Naive thymus-derived CD4-positive, alpha-beta T cell (primary cell): ENCODE results near the gene LMBR1. TPM values are rescaled to one million over a fixed set of nuclear protein-coding genes. Genes with fewer than 3 reads are reported as not detected.
"Not testable (repeated sequence)": the region's sequence is repeated elsewhere in the genome, so short reads cannot be mapped to it uniquely, and the experiment has no call there.

Experiments
- ATAC-seq: fragments of 150-1000 bp; cut with Tn5 transposase; 2 replicates; pipeline ENCODE4 v1.10.0; 2021; ENCODE audit warnings: mild to moderate bottlenecking, moderate library complexity
- CTCF ChIA-PET: fragments of 350-600 bp; sonication (Branson Sonifier 250); formaldehyde crosslinking; loops from one replicate; lab custom pipeline; 2021; ENCODE audit warnings: antibody characterized with exemption; lab: Charles Lee
- POLR2A ChIA-PET: fragments of 350-600 bp; sonication (Branson Sonifier 250); formaldehyde crosslinking; loops from one replicate; lab custom pipeline; 2021; ENCODE audit warnings: antibody characterized with exemption, inconsistent platforms; lab: Charles Lee
- DNase-seq, 9 donors: peaks; one replicate each; pipeline versions ENCODE4 v3.0.0 to v3.0.0-alpha.2; 2020 to 2022; ENCODE audit warnings: mixed read lengths in 1 of 9
- H3K27ac ChIP-seq: one replicate; pipeline ENCODE4 v1.7.0; 2013; ENCODE audit warnings: mild to moderate bottlenecking, low read depth, low read length, moderate library complexity
- H3K27me3 ChIP-seq, 2 donors: one replicate each; pipeline ENCODE4 v1.7.0; 2013; ENCODE audit warnings: low read length in 2 of 2, mild to moderate bottlenecking in 2 of 2, moderate library complexity in 2 of 2; ENCODE audit not compliant: control insufficient read depth in 2 of 2, insufficient read depth in 2 of 2
- H3K36me3 ChIP-seq, 3 experiments: 1 replicate in 2 of 3; 2 replicates in 1 of 3; pipeline ENCODE4 v1.7.0; 2013; ENCODE audit warnings: low read length in 3 of 3, mild to moderate bottlenecking in 3 of 3, moderate library complexity in 1 of 3; ENCODE audit not compliant: insufficient read depth in 3 of 3, control insufficient read depth in 2 of 3
- H3K4me1 ChIP-seq, 2 donors: one replicate each; pipeline ENCODE4 v1.7.0; 2013; ENCODE audit warnings: low read length in 2 of 2, mild to moderate bottlenecking in 2 of 2, moderate library complexity in 1 of 2; ENCODE audit not compliant: control insufficient read depth in 2 of 2, insufficient read depth in 2 of 2
- H3K4me3 ChIP-seq: 2 replicates; pipeline ENCODE4 v1.7.0; 2013; ENCODE audit warnings: mild to moderate bottlenecking, low read length
- H3K9me3 ChIP-seq, 3 experiments: 1 replicate in 2 of 3; 2 replicates in 1 of 3; pipeline ENCODE4 v1.7.0; 2013; ENCODE audit warnings: low read length in 3 of 3; ENCODE audit not compliant: control insufficient read depth in 2 of 3
- H3K27ac Mint-ChIP-seq, 9 donors: one replicate each; pipeline ENCODE4 v1.8.0; 2020 to 2022; ENCODE audit warnings: mixed read lengths in 9 of 9, mild to moderate bottlenecking in 8 of 9, moderate library complexity in 5 of 9, inconsistent platforms in 2 of 9
- H3K27me3 Mint-ChIP-seq, 5 donors: one replicate each; pipeline ENCODE4 v1.8.0; 2021 to 2022; ENCODE audit warnings: mixed read lengths in 5 of 5, mild to moderate bottlenecking in 1 of 5
- H3K36me3 Mint-ChIP-seq, 5 donors: one replicate each; pipeline ENCODE4 v1.8.0; 2020 to 2022; ENCODE audit warnings: mixed read lengths in 5 of 5, mild to moderate bottlenecking in 3 of 5, inconsistent platforms in 1 of 5
- H3K4me1 Mint-ChIP-seq, 7 donors: one replicate each; pipeline ENCODE4 v1.8.0; 2020 to 2022; ENCODE audit warnings: mixed read lengths in 7 of 7, mild to moderate bottlenecking in 3 of 7, inconsistent platforms in 1 of 7
- H3K4me3 Mint-ChIP-seq, 10 donors: one replicate each; pipeline ENCODE4 v1.8.0; 2020 to 2022; ENCODE audit warnings: mild to moderate bottlenecking in 10 of 10, mixed read lengths in 10 of 10, moderate library complexity in 6 of 10, inconsistent platforms in 2 of 10
- H3K9me3 Mint-ChIP-seq, 11 donors: one replicate each; pipeline ENCODE4 v1.8.0; 2020 to 2022; ENCODE audit warnings: mixed read lengths in 11 of 11, mild to moderate bottlenecking in 4 of 11, inconsistent platforms in 1 of 11, moderate library complexity in 1 of 11
- intact Hi-C, 2 donors: fragments of 100-400 bp; cut with micrococcal nuclease; formaldehyde crosslinking; loops; one replicate each; pipeline ENCODE4 v1.15.1; 2023
- polyA plus RNA-seq, 2 donors: library from polyadenylated mRNA; unstranded; fragments of 300-500 nt; fragmentation: Illumina TruSeq; gene quantifications; one replicate each; pipeline ENCODE4 v1.2.3, GENCODE V29; 2021
- total RNA-seq, 6 experiments: library from RNA in 5 of 6; stranded (reverse) in 5 of 6; gene quantifications; 1 replicate in 5 of 6; 2 replicates in 1 of 6; pipeline ENCODE4 v1.2.3 and lab custom pipeline; 2021 to 2026

Gene LMBR1
- total and polyA plus RNA-seq, 7 experiments from 2014 or later, result 34.5 to 101 (median 63.3) TPM

GRCh38 chr7:156861212-156861611 is 31.8 kb downstream of the LMBR1 start:
- Mint-ChIP-seq H3K27me3 (no peaks in the 10 kb centered on the region), H3K4me3 (no peak overlapping the region), H3K27ac (no peak overlapping the region), H3K9me3 (peaks cover 5 to 68% (median 35%) of the 10 kb centered on the region in 11 donors), H3K4me1 (peaks cover 2 to 40% (median 21%) of the 10 kb centered on the region in 7 donors), H3K36me3 (peaks cover 31 to 80% (median 71%) of the 10 kb centered on the region in 5 donors)
- Histone ChIP-seq H3K4me1 (no peaks in the 10 kb centered on the region), H3K27me3 (no peaks in the 10 kb centered on the region), H3K9me3 (peaks cover 0 to 16% (median 4%) of the 10 kb centered on the region in 3 experiments), H3K27ac (no peak overlapping the region), H3K36me3 (peaks cover 0 to 29% (median 3%) of the 10 kb centered on the region in 3 experiments), H3K4me3 (no peak overlapping the region)
- DNase-seq, result no peak
- intact Hi-C loops, result no loop called here
- ATAC-seq, result no peak
- ChIA-PET POLR2A (no interaction called here), CTCF (no interaction called here)

DNA sequence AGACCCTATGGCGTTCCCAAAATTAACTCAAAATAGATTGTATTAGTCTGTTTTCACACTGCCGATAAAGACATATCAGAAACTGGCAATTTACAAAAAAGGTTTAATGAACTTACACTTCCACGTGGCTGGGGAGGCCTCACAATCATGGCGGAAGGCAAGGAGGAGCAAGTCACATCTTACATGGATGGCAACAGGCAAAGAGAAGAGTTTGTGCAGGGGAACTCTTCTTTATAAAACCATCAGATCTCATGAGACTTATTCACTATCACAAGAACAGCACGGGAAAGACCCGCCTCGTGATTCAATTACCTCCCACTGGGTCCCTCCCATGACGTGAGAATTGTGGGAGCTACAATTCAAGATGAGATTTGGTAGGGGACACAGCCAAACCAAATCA is 32.9 kb downstream of the LMBR1 start:
- H3K9me3 Mint-ChIP-seq, result peaks cover 9 to 78% (median 39%) of the 10 kb centered on the region in 11 donors

DNA sequence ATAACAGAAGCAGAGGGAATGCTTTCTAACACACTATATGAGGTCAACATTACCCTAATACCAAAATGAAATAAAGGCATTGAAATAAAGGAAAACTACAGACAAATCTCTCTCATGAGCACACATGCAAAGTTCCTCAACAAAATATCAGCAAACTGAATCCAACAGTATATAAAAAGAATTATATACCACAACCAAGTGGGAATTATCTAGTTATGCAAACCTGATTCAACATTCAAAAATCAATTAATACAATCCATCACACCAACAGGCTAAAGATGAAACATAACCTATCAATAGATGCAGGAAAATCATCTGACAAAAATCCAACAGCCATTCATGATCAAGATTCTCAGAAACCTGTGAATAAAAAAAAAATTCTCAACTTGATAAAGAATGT is 34.5 kb downstream of the LMBR1 start:
- Histone ChIP-seq H3K36me3 (peaks cover 0 to 29% (median 3%) of the 10 kb centered on the region in 3 experiments), H3K27me3 (no peaks in the 10 kb centered on the region), H3K9me3 (peaks cover 0 to 28% (median 4%) of the 10 kb centered on the region in 3 experiments), H3K27ac (no peak overlapping the region), H3K4me3 (no peak overlapping the region), H3K4me1 (no peaks in the 10 kb centered on the region)
- intact Hi-C loops, result no loop called here
- Mint-ChIP-seq H3K27me3 (no peaks in the 10 kb centered on the region), H3K27ac (no peak overlapping the region), H3K4me1 (peaks cover 5 to 45% (median 20%) of the 10 kb centered on the region in 7 donors), H3K4me3 (peak overlapping the region in 2 of 10 donors; percentile 11 to 16), H3K9me3 (peaks cover 13 to 88% (median 46%) of the 10 kb centered on the region in 11 donors), H3K36me3 (peaks cover 41 to 88% (median 73%) of the 10 kb centered on the region in 5 donors)
- no peak for ATAC-seq
- CTCF ChIA-PET, result no interaction called here
- DNase-seq, result no peak
- POLR2A ChIA-PET, result interaction anchor here (0.7 kb wide), 1 partner anchor 64 kb away, joined by 5 read pairs; no protein-coding TSS in a partner anchor

More for the DNA sequence above, 32.9 kb downstream of the LMBR1 start:
- Histone ChIP-seq H3K9me3 (peaks cover 0 to 20% (median 4%) of the 10 kb centered on the region in 3 experiments), H3K36me3 (peaks cover 0 to 29% (median 3%) of the 10 kb centered on the region in 3 experiments)
- DNase-seq, H3K4me1 ChIP-seq, H3K27me3 ChIP-seq, H3K4me3 ChIP-seq, H3K27ac ChIP-seq, POLR2A ChIA-PET, H3K27me3 Mint-ChIP-seq, intact Hi-C loops, H3K27ac Mint-ChIP-seq, ATAC-seq: not testable (repeated sequence)
- Mint-ChIP-seq H3K4me1 (peaks cover 2 to 35% (median 17%) of the 10 kb centered on the region in 7 donors), H3K36me3 (peaks cover 34 to 82% (median 69%) of the 10 kb centered on the region in 5 donors), H3K4me3 (peak overlapping the region in 1 of 10 donors; percentile 19)
- CTCF ChIA-PET, result interaction anchor here (0.7 kb wide), 1 partner anchor 306 kb away, joined by 3 read pairs; no protein-coding TSS in a partner anchor

GRCh38 chr7:156857757-156858156 is 35.2 kb downstream of the LMBR1 start:
- H3K4me3 Mint-ChIP-seq, result no peak overlapping the region
- DNase-seq (no peak), ATAC-seq (no peak)
- Histone ChIP-seq H3K27me3 (no peaks in the 10 kb centered on the region), H3K27ac (no peak overlapping the region), H3K36me3 (peaks cover 0 to 25% (median 3%) of the 10 kb centered on the region in 3 experiments), H3K4me1 (no peaks in the 10 kb centered on the region), H3K4me3 (no peak overlapping the region), H3K9me3 (peaks cover 0 to 28% (median 4%) of the 10 kb centered on the region in 3 experiments)
- H3K27ac Mint-ChIP-seq, result no peak overlapping the region
- peaks cover 13 to 82% (median 46%) of the 10 kb centered on the region in 11 donors for H3K9me3 Mint-ChIP-seq
- intact Hi-C loops, result no loop called here
- ChIA-PET POLR2A (interaction anchor here (0.6 kb wide), 1 partner anchor 391 kb away, joined by 3 read pairs; no protein-coding TSS in a partner anchor), CTCF (no interaction called here)
- H3K4me1 Mint-ChIP-seq, result peaks cover 5 to 45% (median 20%) of the 10 kb centered on the region in 7 donors
- H3K36me3 Mint-ChIP-seq, result peaks cover 41 to 80% (median 67%) of the 10 kb centered on the region in 5 donors
- no peaks in the 10 kb centered on the region for H3K27me3 Mint-ChIP-seq

- ChIA-PET CTCF (interaction anchor here (0.7 kb wide), 1 partner anchor 79 kb away, joined by 3 read pairs; no protein-coding TSS in a partner anchor), POLR2A (no interaction called here)
- peaks cover 28 to 72% (median 57%) of the 10 kb centered on the region in 5 donors for H3K36me3 Mint-ChIP-seq
- no peak for ATAC-seq
- Histone ChIP-seq H3K9me3 (peaks cover 0 to 12% (median 4%) of the 10 kb centered on the region in 3 experiments), H3K27me3 (no peaks in the 10 kb centered on the region), H3K27ac (no peak overlapping the region), H3K4me1 (no peaks in the 10 kb centered on the region), H3K4me3 (no peak overlapping the region), H3K36me3 (no peaks in the 10 kb centered on the region)
- peak overlapping the region in 1 of 10 donors; percentile 30 for H3K4me3 Mint-ChIP-seq
- peaks cover 10 to 42% (median 32%) of the 10 kb centered on the region in 7 donors for H3K4me1 Mint-ChIP-seq
- no peak for DNase-seq
- H3K27ac Mint-ChIP-seq, result no peak overlapping the region
- H3K27me3 Mint-ChIP-seq, result no peaks in the 10 kb centered on the region
- intact Hi-C loops, result no loop called here
- peaks cover 2 to 56% (median 30%) of the 10 kb centered on the region in 11 donors for H3K9me3 Mint-ChIP-seq
These were observed 38.3 kb downstream of the LMBR1 start for GRCh38 chr7:156854654-156855053.

DNA sequence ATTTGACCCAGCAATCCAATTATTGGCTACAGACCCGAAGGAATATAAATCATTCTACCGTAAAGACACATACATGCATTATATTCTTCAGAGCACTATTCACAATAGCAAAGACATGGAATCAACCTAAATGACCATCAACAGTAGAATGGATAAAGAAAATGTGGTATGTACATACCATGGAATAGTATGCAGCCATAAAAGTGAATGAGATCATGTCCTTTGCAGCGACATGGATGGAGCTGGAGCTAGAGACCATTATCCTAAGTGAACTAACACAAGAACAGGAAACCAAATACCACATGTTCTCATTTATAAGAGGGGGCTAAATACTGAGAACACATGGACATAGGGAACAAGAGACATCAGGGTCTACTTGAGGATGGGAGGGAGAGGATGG is 44.0 kb downstream of the LMBR1 start:
- ATAC-seq (no peak), DNase-seq (no peak)
- ChIA-PET CTCF (no interaction called here), POLR2A (no interaction called here)
- Mint-ChIP-seq H3K9me3 (peaks cover 0 to 7% (median 2%) of the 10 kb centered on the region in 11 donors), H3K4me3 (no peak overlapping the region), H3K27me3 (no peaks in the 10 kb centered on the region), H3K4me1 (peaks cover 8 to 62% (median 52%) of the 10 kb centered on the region in 7 donors), H3K36me3 (peaks cover 0 to 50% (median 33%) of the 10 kb centered on the region in 5 donors), H3K27ac (no peak overlapping the region)
- H3K36me3 ChIP-seq, result no peaks in the 10 kb centered on the region
- H3K4me1 ChIP-seq, result no peaks in the 10 kb centered on the region
- H3K9me3 ChIP-seq, result no peaks in the 10 kb centered on the region
- H3K4me3 ChIP-seq, result no peak overlapping the region
- H3K27ac ChIP-seq, result no peak overlapping the region
- H3K27me3 ChIP-seq, result no peaks in the 10 kb centered on the region
- intact Hi-C loops, result no loop called here
